Mesenteric fat pad (tissue), 1 donor: ENCODE measurements around the gene BBS12. TPM values are rescaled to one million over a fixed set of nuclear protein-coding genes. Genes with fewer than 3 reads are reported as not detected.
"Not testable (repeated sequence)": the region's sequence is repeated elsewhere in the genome, so short reads cannot be mapped to it uniquely, and the experiment has no call there.

Experiments used
- DNase-seq: peaks from one replicate; pipeline ENCODE4 v3.0.0-alpha.2; 2020; ENCODE audit warnings: low spot score
- total RNA-seq: library from RNA; stranded (reverse); fragmentation: NEBNext Ultra II Directional; extraction: Animal tissue kit (Norgen Biotek cat#: 25700); gene quantifications from one replicate; pipeline ENCODE4 v1.2.1, GENCODE V29; 2021
- donor health status: DM: yes; HTN: yes; CAD: no.

The BBS12 gene
- total RNA-seq, 1 donor from 2014 or later, result 1.9 TPM

GRCh38 chr4:122764071-122764820 is 31.7 kb downstream of the BBS12 start:
- DNase-seq, result no peak

- no peak for DNase-seq
Observed at GRCh38 chr4:122764821-122765215, 32.3 kb downstream of the BBS12 start.

- DNase-seq, result no peak
Observed at GRCh38 chr4:122765692-122766352, 33.3 kb downstream of the BBS12 start.

- DNase-seq, result no peak
Observed at GRCh38 chr4:122766353-122766705, 33.8 kb downstream of the BBS12 start.

GRCh38 chr4:122766950-122767349 is 34.4 kb downstream of the BBS12 start:
- DNase-seq, result no peak

GRCh38 chr4:122771724-122772123 is 39.2 kb downstream of the BBS12 start:
- no peak for DNase-seq

- DNase-seq, result no peak
Observed at GRCh38 chr4:122772311-122772710, 39.8 kb downstream of the BBS12 start.

- no peak for DNase-seq
Observed at GRCh38 chr4:122772986-122773385, 40.5 kb downstream of the BBS12 start.

GRCh38 chr4:122775039-122775438 is 42.5 kb downstream of the BBS12 start:
- no peak for DNase-seq

GRCh38 chr4:122775987-122776836 is 43.7 kb downstream of the BBS12 start:
- DNase-seq, result no peak

GRCh38 chr4:122776916-122777315 is 44.4 kb downstream of the BBS12 start:
- DNase-seq, result no peak

- DNase-seq, result no peak
Observed at GRCh38 chr4:122777846-122778673, 45.6 kb downstream of the BBS12 start.

GRCh38 chr4:122781486-122781885 is 49.0 kb downstream of the BBS12 start:
- no peak for DNase-seq

- no peak for DNase-seq
Observed at GRCh38 chr4:122783301-122784215, 51.1 kb downstream of the BBS12 start.

GRCh38 chr4:122784261-122784660 is 51.8 kb downstream of the BBS12 start:
- no peak for DNase-seq

GRCh38 chr4:122785099-122785498 is 52.6 kb downstream of the BBS12 start:
- DNase-seq, result no peak

- not testable (repeated sequence) for DNase-seq
Observed at GRCh38 chr4:122786296-122786695, 53.8 kb downstream of the BBS12 start.

- not testable (repeated sequence) for DNase-seq
Observed at GRCh38 chr4:122786920-122787319, 54.4 kb downstream of the BBS12 start.

- DNase-seq, result no peak
Observed at GRCh38 chr4:122787940-122788339, 55.4 kb downstream of the BBS12 start.

GRCh38 chr4:122788935-122789334 is 56.4 kb downstream of the BBS12 start:
- DNase-seq, result no peak
